Mesenchymal stem cell (in vitro differentiated cells and primary cell): Measurements from ENCODE around the gene PIK3R5.

Source experiments
- DNase-seq: peaks from one replicate; pipeline ENCODE4 v3.0.0-alpha.2; 2013
- H2AFZ ChIP-seq: one replicate; pipeline ENCODE4 v1.6.1; 2013; ENCODE audit warnings: low read depth, mild to moderate bottlenecking, control low read depth, inconsistent platforms, low read length, moderate library complexity
- H2AK5ac ChIP-seq: 2 replicates; pipeline ENCODE4 v1.6.1; 2013; ENCODE audit warnings: low read length, moderate library complexity, mild to moderate bottlenecking, inconsistent platforms; ENCODE audit not compliant: severe bottlenecking
- H2BK120ac ChIP-seq: one replicate; pipeline ENCODE4 v1.6.1; 2013; ENCODE audit warnings: low read depth, mild to moderate bottlenecking, inconsistent platforms, low read length, moderate library complexity
- H2BK12ac ChIP-seq, 2 experiments: one replicate each; pipeline ENCODE4 v1.6.1; 2013; ENCODE audit warnings: inconsistent platforms in 2 of 2, low read length in 2 of 2, mild to moderate bottlenecking in 2 of 2, moderate library complexity in 2 of 2, control low read depth in 1 of 2
- H2BK15ac ChIP-seq: one replicate; pipeline ENCODE4 v1.6.1; 2013; ENCODE audit warnings: mild to moderate bottlenecking, low read depth, inconsistent platforms; ENCODE audit not compliant: poor library complexity, severe bottlenecking
- H2BK5ac ChIP-seq: 2 replicates; pipeline ENCODE4 v1.6.1; 2013; ENCODE audit warnings: low read depth, mild to moderate bottlenecking, low read length, control low read depth, inconsistent platforms; ENCODE audit not compliant: poor library complexity, severe bottlenecking
- H3K14ac ChIP-seq, 2 experiments: one replicate each; pipeline ENCODE4 v1.6.1; 2013; ENCODE audit warnings: inconsistent platforms in 2 of 2, low read length in 2 of 2, control low read depth in 1 of 2, mild to moderate bottlenecking in 1 of 2, moderate library complexity in 1 of 2
- H3K18ac ChIP-seq, 2 experiments: one replicate each; pipeline ENCODE4 v1.6.1; 2013; ENCODE audit warnings: inconsistent platforms in 2 of 2, low read length in 2 of 2, control low read depth in 1 of 2, low read depth in 1 of 2, mild to moderate bottlenecking in 1 of 2
- H3K23ac ChIP-seq, 2 experiments: one replicate each; pipeline ENCODE4 v1.6.1; 2013; ENCODE audit warnings: inconsistent platforms in 2 of 2, low read length in 2 of 2, mild to moderate bottlenecking in 2 of 2, moderate library complexity in 2 of 2, control low read depth in 1 of 2
- H3K27ac ChIP-seq: 2 replicates; pipeline ENCODE4 v1.5.1; 2013; ENCODE audit warnings: mild to moderate bottlenecking, moderate library complexity, low read length, control low read depth, inconsistent platforms; ENCODE audit not compliant: poor library complexity, severe bottlenecking
- H3K27me3 ChIP-seq, 2 experiments: 2 replicates each; pipeline versions ENCODE4 v1.6.1 to v1.7.0; 2013; ENCODE audit warnings: low read length in 2 of 2, mild to moderate bottlenecking in 2 of 2, moderate library complexity in 2 of 2, control low read depth in 1 of 2, inconsistent platforms in 1 of 2; ENCODE audit not compliant: control insufficient read depth in 1 of 2, insufficient read depth in 1 of 2
- H3K36me3 ChIP-seq, 2 experiments: 2 replicates each; pipeline versions ENCODE4 v1.6.1 to v1.7.0; 2013; ENCODE audit warnings: low read length in 2 of 2, control low read depth in 1 of 2, inconsistent platforms in 1 of 2, low read depth in 1 of 2, mild to moderate bottlenecking in 1 of 2; ENCODE audit not compliant: insufficient read depth in 2 of 2, control insufficient read depth in 1 of 2
- H3K4ac ChIP-seq, 2 experiments: one replicate each; pipeline ENCODE4 v1.6.1; 2013; ENCODE audit warnings: inconsistent platforms in 2 of 2, low read length in 2 of 2, mild to moderate bottlenecking in 2 of 2, moderate library complexity in 2 of 2, control low read depth in 1 of 2, low read depth in 1 of 2
- H3K4me1 ChIP-seq: 2 replicates; pipeline ENCODE4 v1.6.1; 2013; ENCODE audit warnings: low read depth, low read length, control low read depth; ENCODE audit not compliant: control insufficient read depth, insufficient read depth
- H3K4me2 ChIP-seq: 2 replicates; pipeline ENCODE4 v1.6.1; 2013; ENCODE audit warnings: low read length, mild to moderate bottlenecking, inconsistent platforms; ENCODE audit not compliant: poor library complexity, severe bottlenecking
- H3K4me3 ChIP-seq, 2 experiments: 2 replicates each; pipeline versions ENCODE4 v1.5.1 to v1.7.0; 2013; ENCODE audit warnings: low read length in 2 of 2, mild to moderate bottlenecking in 2 of 2, control low read depth in 1 of 2, low read depth in 1 of 2; ENCODE audit not compliant: insufficient read depth in 1 of 2
- H3K79me1 ChIP-seq: replicated peaks from 2 replicates; pipeline ENCODE4 v1.6.1; 2013; ENCODE audit warnings: mild to moderate bottlenecking, control low read depth, low read length, inconsistent platforms; ENCODE audit not compliant: poor library complexity, severe bottlenecking
- H3K9ac ChIP-seq: 2 replicates; pipeline ENCODE4 v1.7.0; 2013; ENCODE audit warnings: mild to moderate bottlenecking, low read length, moderate library complexity
- H3K9me3 ChIP-seq: 2 replicates; pipeline ENCODE4 v1.7.0; 2013; ENCODE audit warnings: mild to moderate bottlenecking, low read length; ENCODE audit not compliant: control insufficient read depth
- H4K8ac ChIP-seq: one replicate; pipeline ENCODE4 v1.6.1; 2013; ENCODE audit warnings: inconsistent platforms, mild to moderate bottlenecking, low read length, moderate library complexity
- H4K91ac ChIP-seq: one replicate; pipeline ENCODE4 v1.6.1; 2013; ENCODE audit warnings: mild to moderate bottlenecking, low read length, inconsistent platforms
- WGBS: methylation state at CpG from one replicate; pipeline ENCODE4 v1.1.7; 2013; ENCODE audit warnings: mixed read lengths; 5-methylcytosine and 5-hydroxymethylcytosine counted together

PIK3R5 gene

GRCh38 chr17:8872705-8873435, 92.6 kb downstream of the PIK3R5 start:
- no peak overlapping the region for H2BK120ac ChIP-seq
- H4K91ac ChIP-seq = no peak overlapping the region
- H3K36me3 ChIP-seq = no peaks in the 10 kb centered on the region
- H4K8ac ChIP-seq = no peak overlapping the region
- 82% methylated on average over 17 of the region's 17 CpGs for WGBS
- H3K27me3 ChIP-seq = peaks cover 0 to 64% of the 10 kb centered on the region in 2 experiments
- H2BK5ac ChIP-seq = no peak overlapping the region
- H3K9ac ChIP-seq = no peak overlapping the region
- no peak overlapping the region for H2AK5ac ChIP-seq
- H3K4ac ChIP-seq = no peak overlapping the region
- H3K79me1 ChIP-seq = no peaks in the 10 kb centered on the region
- H3K4me3 ChIP-seq = no peak overlapping the region
- H3K9me3 ChIP-seq = peaks cover 4% of the 10 kb centered on the region
- DNase-seq = no peak
- no peak overlapping the region for H3K14ac ChIP-seq
- no peak overlapping the region for H3K23ac ChIP-seq
- no peak overlapping the region for H3K27ac ChIP-seq
- peaks cover 5% of the 10 kb centered on the region for H3K4me1 ChIP-seq
- no peak overlapping the region for H2BK12ac ChIP-seq
- H2BK15ac ChIP-seq = no peak overlapping the region
- H3K18ac ChIP-seq = no peak overlapping the region
- no peak overlapping the region for H3K4me2 ChIP-seq
- H2AFZ ChIP-seq = no peak overlapping the region

- Histone ChIP-seq H4K91ac (no peak overlapping the region), H3K27ac (no peak overlapping the region), H3K9ac (no peak overlapping the region), H2BK120ac (no peak overlapping the region), H2BK15ac (no peak overlapping the region), H3K4ac (no peak overlapping the region), H3K9me3 (peaks cover 4% of the 10 kb centered on the region), H3K36me3 (no peaks in the 10 kb centered on the region), H3K4me1 (peaks cover 5% of the 10 kb centered on the region), H3K23ac (no peak overlapping the region), H3K27me3 (peaks cover 0 to 67% of the 10 kb centered on the region in 2 experiments), H2AFZ (no peak overlapping the region), H3K4me2 (no peak overlapping the region), H2AK5ac (no peak overlapping the region), H2BK12ac (no peak overlapping the region), H3K18ac (no peak overlapping the region), H3K14ac (no peak overlapping the region), H3K79me1 (no peaks in the 10 kb centered on the region), H4K8ac (no peak overlapping the region), H3K4me3 (no peak overlapping the region), H2BK5ac (no peak overlapping the region)
- DNase-seq = no peak
- WGBS = 81% methylated on average over 3 of the region's 7 CpGs
Measured at GRCh38 chr17:8872036-8872704, 93.3 kb downstream of the PIK3R5 start.

- Histone ChIP-seq H2BK120ac (no peak overlapping the region), H2BK15ac (no peak overlapping the region), H4K8ac (no peak overlapping the region), H3K9me3 (peaks cover 4% of the 10 kb centered on the region), H3K23ac (no peak overlapping the region), H3K27ac (no peak overlapping the region), H3K36me3 (no peaks in the 10 kb centered on the region), H3K4me1 (peaks cover 5% of the 10 kb centered on the region), H3K9ac (no peak overlapping the region), H3K4me2 (no peak overlapping the region), H4K91ac (no peak overlapping the region), H3K27me3 (peaks cover 0 to 75% of the 10 kb centered on the region in 2 experiments), H3K18ac (no peak overlapping the region), H3K4ac (no peak overlapping the region), H2AFZ (no peak overlapping the region), H2BK12ac (no peak overlapping the region), H3K79me1 (no peaks in the 10 kb centered on the region), H2AK5ac (no peak overlapping the region), H3K14ac (no peak overlapping the region), H2BK5ac (no peak overlapping the region), H3K4me3 (no peak overlapping the region)
- 79% methylated on average over 11 of the region's 13 CpGs for WGBS
- no peak for DNase-seq
Measured at GRCh38 chr17:8871081-8871581, 94.4 kb downstream of the PIK3R5 start.

- H2AK5ac ChIP-seq = no peak overlapping the region
- H2BK12ac ChIP-seq = no peak overlapping the region
- peaks cover 4% of the 10 kb centered on the region for H3K9me3 ChIP-seq
- H3K4me3 ChIP-seq = no peak overlapping the region
- H3K4ac ChIP-seq = no peak overlapping the region
- no peak for DNase-seq
- peaks cover 0 to 75% of the 10 kb centered on the region in 2 experiments for H3K27me3 ChIP-seq
- H2BK15ac ChIP-seq = no peak overlapping the region
- no peak overlapping the region for H4K8ac ChIP-seq
- H3K9ac ChIP-seq = no peak overlapping the region
- H2BK120ac ChIP-seq = no peak overlapping the region
- no peak overlapping the region for H3K14ac ChIP-seq
- H2AFZ ChIP-seq = no peak overlapping the region
- H3K36me3 ChIP-seq = no peaks in the 10 kb centered on the region
- peaks cover 9% of the 10 kb centered on the region for H3K4me1 ChIP-seq
- no peaks in the 10 kb centered on the region for H3K79me1 ChIP-seq
- no peak overlapping the region for H2BK5ac ChIP-seq
- no peak overlapping the region for H3K18ac ChIP-seq
- H3K27ac ChIP-seq = no peak overlapping the region
- H3K4me2 ChIP-seq = no peak overlapping the region
- WGBS = 84% methylated on average over 11 of the region's 13 CpGs
- H4K91ac ChIP-seq = no peak overlapping the region
- no peak overlapping the region for H3K23ac ChIP-seq
Measured at GRCh38 chr17:8870406-8871040, 95.0 kb downstream of the PIK3R5 start.
